ENCODE data around the gene LTC4S. TPM values are rescaled to one million over a fixed set of nuclear protein-coding genes. Genes with fewer than 3 reads are reported as not detected.

LTC4S gene
- total RNA-seq, 1 donor from 2014 or later, result 91.7 TPM

DNA sequence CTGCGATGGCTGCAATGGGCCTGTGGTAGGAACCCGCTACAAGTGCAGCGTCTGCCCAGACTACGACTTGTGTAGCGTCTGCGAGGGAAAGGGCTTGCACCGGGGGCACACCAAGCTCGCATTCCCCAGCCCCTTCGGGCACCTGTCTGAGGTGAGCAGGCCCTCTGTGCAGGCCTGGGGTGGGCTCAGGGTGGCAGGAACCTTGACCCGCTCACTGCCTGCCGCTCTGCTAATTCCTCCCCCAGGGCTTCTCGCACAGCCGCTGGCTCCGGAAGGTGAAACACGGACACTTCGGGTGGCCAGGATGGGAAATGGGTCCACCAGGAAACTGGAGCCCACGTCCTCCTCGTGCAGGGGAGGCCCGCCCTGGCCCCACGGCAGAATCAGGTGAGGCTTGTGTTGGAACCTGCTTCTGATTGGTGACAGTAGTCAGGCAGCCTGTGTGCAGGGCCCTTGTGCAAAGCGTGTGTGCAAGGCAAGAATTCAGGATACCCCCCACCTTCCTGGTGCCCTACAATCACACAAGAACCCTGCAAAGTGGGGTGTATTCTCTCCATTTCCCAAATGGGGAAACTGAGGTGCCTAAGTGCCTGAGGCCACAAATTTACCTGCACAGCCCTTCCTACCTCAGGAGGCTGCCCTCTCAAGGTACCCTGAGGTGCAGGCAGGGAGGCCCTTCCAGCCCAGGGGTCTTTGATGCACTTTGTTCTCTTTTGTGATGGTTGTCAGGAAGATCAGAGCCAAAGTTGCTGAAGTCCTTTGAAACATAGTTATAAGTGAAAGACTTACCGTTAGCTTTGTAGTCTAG is 30.4 kb downstream of the LTC4S start:
- Histone ChIP-seq H3K9me3 (no peaks in the 10 kb centered on the region), H3K27me3 (no peaks in the 10 kb centered on the region), H3K27ac (no peak overlapping the region), H3K36me3 (peaks cover 65 to 68% of the 10 kb centered on the region in 2 donors), H3K4me3 (peak overlapping the region; percentile 19 to 98), H3K4me1 (peaks cover 26 to 42% of the 10 kb centered on the region in 2 donors)
- DNase-seq (ENCODE audit: low spot score in 2 of 2), result no peak
- intact Hi-C loops (cut with DNase I), result loop anchor here (5.0 kb wide), 1 partner anchor 33 kb away; the partner anchor contains the start of gene MRNIP
- TF ChIP-seq, protein P1, sequence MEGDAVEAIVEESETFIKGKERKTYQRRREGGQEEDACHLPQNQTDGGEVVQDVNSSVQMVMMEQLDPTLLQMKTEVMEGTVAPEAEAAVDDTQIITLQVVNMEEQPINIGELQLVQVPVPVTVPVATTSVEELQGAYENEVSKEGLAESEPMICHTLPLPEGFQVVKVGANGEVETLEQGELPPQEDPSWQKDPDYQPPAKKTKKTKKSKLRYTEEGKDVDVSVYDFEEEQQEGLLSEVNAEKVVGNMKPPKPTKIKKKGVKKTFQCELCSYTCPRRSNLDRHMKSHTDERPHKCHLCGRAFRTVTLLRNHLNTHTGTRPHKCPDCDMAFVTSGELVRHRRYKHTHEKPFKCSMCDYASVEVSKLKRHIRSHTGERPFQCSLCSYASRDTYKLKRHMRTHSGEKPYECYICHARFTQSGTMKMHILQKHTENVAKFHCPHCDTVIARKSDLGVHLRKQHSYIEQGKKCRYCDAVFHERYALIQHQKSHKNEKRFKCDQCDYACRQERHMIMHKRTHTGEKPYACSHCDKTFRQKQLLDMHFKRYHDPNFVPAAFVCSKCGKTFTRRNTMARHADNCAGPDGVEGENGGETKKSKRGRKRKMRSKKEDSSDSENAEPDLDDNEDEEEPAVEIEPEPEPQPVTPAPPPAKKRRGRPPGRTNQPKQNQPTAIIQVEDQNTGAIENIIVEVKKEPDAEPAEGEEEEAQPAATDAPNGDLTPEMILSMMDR (IDR thresholded peaks at IDR 0.05), result no peak

DNA sequence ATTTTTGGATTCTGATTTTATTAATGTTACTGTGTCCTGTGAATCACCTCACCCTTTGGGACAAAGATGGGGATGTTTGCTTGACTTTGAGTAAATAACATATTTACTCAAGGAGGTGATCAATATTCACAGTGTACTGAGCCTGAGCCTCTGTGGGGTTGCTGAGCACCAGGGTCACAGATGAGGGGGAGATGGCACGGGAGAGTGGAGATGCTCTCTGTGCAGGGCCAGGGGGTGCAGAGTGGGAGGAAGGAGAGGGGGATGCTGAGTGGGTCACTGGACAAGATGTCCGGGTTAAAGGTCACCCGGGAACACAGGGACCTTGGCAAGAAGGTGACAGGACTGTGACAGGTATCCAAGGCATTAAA is 30.9 kb downstream of the LTC4S start:
- intact Hi-C loops (cut with DNase I), result loop anchor here (5.0 kb wide), 1 partner anchor 33 kb away; the partner anchor contains the start of gene MRNIP
- Histone ChIP-seq H3K27me3 (no peaks in the 10 kb centered on the region), H3K4me1 (peaks cover 24 to 38% of the 10 kb centered on the region in 2 donors), H3K9me3 (no peaks in the 10 kb centered on the region), H3K36me3 (peaks cover 71 to 74% of the 10 kb centered on the region in 2 donors), H3K27ac (no peak overlapping the region), H3K4me3 (peak overlapping the region in 1 of 2 donors; percentile 19)
- no peak for DNase-seq (ENCODE audit: low spot score in 2 of 2)
- TF ChIP-seq, protein P1 (IDR thresholded peaks at IDR 0.05), result no peak

DNA sequence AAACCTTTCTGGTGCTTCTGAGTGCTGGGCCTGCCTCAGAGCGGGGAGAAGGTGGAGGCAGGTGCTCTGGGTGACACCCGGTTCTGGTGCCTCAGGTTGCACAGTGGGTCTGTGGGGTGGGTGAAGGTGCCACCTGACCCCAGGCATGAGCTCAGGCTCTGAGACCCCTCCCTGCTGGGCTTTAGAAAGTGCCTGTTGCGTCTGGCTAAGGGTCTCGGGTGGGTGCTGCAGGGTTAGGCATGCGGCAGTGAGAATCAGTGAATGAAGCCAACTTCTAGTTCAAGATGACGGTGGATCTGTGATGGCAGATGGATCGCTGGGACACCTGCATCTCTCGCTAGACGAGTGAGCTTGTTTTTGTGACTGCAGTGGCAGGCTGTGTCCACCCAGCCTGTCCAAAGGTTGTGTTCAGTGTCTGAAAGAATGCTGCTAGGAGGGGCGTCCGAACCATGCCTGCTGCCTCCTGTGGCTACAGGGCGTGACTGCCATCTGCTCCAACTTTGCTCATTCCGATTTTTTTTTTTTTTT is 31.9 kb downstream of the LTC4S start:
- intact Hi-C loops (cut with DNase I), result no loop called here
- DNase-seq (ENCODE audit: low spot score in 2 of 2), result no peak
- TF ChIP-seq, protein P1 (IDR thresholded peaks at IDR 0.05), result no peak
- Histone ChIP-seq H3K9me3 (no peaks in the 10 kb centered on the region), H3K27me3 (no peaks in the 10 kb centered on the region), H3K4me3 (no peak overlapping the region), H3K36me3 (peaks cover 81 to 84% of the 10 kb centered on the region in 2 donors), H3K27ac (no peak overlapping the region), H3K4me1 (peaks cover 18 to 36% of the 10 kb centered on the region in 2 donors)

DNA sequence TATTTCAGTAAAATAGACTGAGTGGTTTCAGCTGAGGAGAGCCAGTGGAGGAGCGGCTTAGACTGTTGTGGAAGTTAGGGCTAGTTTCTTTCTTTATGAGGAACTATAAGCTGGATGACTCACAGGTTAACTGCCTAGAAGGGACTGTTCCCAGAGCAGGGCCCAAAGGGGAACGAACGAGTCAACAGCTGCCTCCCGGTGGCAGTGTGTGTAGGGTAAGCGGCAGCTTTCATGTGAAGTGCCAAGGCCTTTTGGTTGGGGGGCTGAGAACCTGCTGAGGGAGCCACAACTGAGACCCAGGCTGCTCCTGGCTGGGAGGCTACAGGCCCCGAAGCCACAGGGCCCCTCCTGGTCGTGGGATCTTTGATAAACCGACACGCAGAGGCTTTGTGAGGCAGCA is 33.9 kb downstream of the LTC4S start:
- Histone ChIP-seq H3K27me3 (no peaks in the 10 kb centered on the region), H3K36me3 (peaks cover 96 to 100% of the 10 kb centered on the region in 2 donors), H3K9me3 (no peaks in the 10 kb centered on the region), H3K4me3 (no peak overlapping the region), H3K27ac (peak overlapping the region; percentile 7 to 66), H3K4me1 (peaks cover 12 to 28% of the 10 kb centered on the region in 2 donors)
- intact Hi-C loops (cut with DNase I), result no loop called here
- DNase-seq (ENCODE audit: low spot score in 2 of 2), result no peak
- TF ChIP-seq, protein P1 (IDR thresholded peaks at IDR 0.05), result no peak

DNA sequence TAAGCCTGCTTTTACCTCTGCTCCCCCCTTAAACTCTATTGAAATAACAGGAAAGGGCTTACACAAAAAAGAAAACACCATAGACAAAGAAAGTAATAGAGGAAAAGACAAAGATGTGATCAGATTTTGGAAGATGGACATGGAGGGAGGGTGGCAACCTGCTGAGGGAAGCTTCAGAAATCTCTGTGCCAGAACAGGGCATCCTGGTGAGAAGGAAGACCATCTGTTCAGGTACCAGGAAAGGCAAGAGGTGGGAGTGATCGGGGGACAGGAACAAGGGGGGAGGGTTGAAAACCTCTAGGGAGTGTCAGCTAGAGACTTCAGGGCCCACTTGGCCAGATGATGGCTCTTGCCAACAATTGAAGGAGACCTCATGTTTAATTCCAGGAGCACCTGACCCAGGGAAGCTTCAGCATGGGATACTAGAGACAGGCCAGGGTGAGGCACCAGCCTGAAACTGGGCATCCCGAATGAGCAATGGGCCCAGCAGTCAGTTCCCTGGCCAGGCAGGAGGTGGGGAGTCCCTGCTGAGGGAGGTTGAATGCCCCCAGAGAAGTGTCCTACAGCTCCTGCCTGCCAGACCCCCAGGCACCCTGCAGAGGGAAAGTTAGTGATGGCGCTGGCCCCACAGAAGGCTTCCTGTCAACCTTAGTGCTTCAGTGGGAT is 35.1 kb downstream of the LTC4S start:
- peaks cover 3 to 19% of the 10 kb centered on the region in 2 donors for H3K4me1 ChIP-seq
- DNase-seq (ENCODE audit: low spot score in 2 of 2), result no peak
- peaks cover 100% of the 10 kb centered on the region in 2 donors for H3K36me3 ChIP-seq
- no peaks in the 10 kb centered on the region for H3K27me3 ChIP-seq
- H3K4me3 ChIP-seq, result no peak overlapping the region
- intact Hi-C loops (cut with DNase I), result no loop called here
- TF ChIP-seq, protein P1 (IDR thresholded peaks at IDR 0.05), result no peak
- H3K27ac ChIP-seq, result peak overlapping the region in 1 of 2 donors; percentile 42
- H3K9me3 ChIP-seq, result no peaks in the 10 kb centered on the region
